NOMO-1 (cell line): Measurements from ENCODE around the gene ADGRG1.
"Not testable (repeated sequence)": the region's sequence is repeated elsewhere in the genome, so short reads cannot be mapped to it uniquely, and the experiment has no call there.

Experiments
- DNase-seq, 2 experiments: peaks; one replicate each; lab custom pipeline; 2025; ENCODE audit not compliant: unreplicated experiment in 2 of 2; lab: John Stamatoyannopoulos, UW

The ADGRG1 gene

DNA sequence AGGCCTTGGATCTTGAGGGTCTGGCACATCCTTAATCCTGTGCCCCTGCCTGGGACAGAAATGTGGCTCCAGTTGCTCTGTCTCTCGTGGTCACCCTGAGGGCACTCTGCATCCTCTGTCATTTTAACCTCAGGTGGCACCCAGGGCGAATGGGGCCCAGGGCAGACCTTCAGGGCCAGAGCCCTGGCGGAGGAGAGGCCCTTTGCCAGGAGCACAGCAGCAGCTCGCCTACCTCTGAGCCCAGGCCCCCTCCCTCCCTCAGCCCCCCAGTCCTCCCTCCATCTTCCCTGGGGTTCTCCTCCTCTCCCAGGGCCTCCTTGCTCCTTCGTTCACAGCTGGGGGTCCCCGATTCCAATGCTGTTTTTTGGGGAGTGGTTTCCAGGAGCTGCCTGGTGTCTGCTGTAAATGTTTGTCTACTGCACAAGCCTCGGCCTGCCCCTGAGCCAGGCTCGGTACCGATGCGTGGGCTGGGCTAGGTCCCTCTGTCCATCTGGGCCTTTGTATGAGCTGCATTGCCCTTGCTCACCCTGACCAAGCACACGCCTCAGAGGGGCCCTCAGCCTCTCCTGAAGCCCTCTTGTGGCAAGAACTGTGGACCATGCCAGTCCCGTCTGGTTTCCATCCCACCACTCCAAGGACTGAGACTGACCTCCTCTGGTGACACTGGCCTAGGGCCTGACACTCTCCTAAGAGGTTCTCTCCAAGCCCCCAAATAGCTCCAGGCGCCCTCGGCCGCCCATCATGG is 35.7 kb downstream of the ADGRG1 start:
- DNase-seq, result no peak

DNA sequence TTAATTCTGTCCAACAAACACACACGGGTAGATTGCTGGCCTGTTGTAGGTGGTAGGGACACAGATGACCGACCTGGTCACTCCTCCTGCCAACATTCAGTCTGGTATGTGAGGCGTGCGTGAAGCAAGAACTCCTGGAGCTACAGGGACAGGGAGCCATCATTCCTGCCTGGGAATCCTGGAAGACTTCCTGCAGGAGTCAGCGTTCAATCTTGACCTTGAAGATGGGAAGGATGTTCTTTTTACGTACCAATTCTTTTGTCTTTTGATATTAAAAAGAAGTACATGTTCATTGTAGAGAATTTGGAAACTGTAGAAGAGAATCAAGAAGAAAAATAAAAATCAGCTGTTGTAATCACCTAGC is 36.2 kb downstream of the ADGRG1 start:
- no peak for DNase-seq

DNA sequence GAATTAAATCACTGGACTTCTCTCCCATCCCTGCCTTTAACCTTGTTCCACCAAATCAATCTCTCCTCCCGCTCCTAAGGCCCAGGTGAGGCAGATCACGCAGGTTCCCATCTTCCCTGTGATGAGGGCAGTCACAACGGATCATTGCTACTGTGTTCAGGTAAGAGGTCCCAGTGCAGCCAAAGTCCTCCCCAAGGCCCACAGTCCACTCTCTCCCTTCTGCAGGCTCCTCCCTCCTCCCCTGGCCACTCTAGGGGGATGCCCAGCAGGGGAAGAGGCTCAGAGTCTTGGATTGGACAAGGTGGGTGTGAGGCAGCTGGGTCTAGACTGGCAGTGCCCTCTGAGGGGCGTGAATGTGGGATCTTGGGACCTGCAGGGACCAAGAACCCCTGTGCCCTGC is 37.1 kb downstream of the ADGRG1 start:
- no peak for DNase-seq

DNA sequence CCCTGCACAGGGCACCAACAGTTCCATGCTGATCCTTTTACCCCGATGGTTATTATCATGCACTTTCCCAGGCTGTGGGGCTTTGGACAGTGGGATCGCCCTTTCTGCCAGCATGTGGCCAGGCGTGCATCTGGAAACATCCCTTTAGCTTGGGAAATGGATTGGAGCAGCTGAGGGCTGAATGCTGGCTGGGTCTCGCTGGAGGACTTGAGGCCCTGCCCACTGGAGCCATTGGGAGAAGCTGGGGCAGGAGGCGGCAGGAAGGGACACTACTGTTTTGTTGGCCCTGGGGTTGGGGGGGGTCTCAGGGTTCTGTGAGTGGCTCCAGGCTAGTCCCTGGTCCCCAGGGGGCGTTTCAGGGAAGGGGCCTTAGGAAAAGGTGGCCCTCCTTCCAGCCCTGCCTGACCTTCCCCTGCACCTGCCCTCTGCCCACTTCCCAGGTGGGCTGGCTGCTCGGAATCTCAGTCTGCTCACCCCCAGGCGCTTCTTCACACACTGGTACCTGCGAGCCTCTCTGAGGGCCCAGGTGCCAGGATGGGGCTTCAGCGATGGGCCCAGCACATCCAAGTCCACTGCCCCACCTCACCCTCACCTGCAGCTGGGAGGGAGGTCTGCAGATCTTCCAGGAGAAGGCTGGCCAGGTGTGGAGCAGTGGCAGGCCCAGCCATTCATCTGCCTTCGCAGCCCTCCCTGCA is 38.1 kb downstream of the ADGRG1 start:
- no peak for DNase-seq

DNA sequence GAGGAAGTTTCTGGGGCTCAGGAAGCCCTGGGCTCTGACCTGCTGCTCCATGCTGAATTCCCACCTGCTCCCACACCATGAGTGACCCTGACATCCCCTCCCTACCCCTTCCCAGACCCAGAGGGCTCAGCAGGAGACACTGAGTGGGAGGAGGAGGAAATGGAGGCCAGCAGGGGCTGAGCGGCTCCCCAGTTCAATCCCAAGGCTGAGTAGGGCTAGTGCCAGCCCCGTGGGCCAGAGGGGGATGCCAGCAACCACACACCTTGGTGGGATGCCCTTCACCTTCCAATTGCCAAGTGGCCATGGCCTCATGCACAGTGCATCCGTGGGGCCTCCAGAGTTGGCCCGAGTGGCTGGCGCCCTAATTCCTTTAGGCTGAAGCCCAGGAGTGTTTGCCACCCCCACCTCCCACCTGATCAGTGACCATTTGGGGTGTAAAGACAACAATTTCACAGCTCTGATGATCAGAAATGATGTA is 38.7 kb downstream of the ADGRG1 start:
- no peak for DNase-seq

DNA sequence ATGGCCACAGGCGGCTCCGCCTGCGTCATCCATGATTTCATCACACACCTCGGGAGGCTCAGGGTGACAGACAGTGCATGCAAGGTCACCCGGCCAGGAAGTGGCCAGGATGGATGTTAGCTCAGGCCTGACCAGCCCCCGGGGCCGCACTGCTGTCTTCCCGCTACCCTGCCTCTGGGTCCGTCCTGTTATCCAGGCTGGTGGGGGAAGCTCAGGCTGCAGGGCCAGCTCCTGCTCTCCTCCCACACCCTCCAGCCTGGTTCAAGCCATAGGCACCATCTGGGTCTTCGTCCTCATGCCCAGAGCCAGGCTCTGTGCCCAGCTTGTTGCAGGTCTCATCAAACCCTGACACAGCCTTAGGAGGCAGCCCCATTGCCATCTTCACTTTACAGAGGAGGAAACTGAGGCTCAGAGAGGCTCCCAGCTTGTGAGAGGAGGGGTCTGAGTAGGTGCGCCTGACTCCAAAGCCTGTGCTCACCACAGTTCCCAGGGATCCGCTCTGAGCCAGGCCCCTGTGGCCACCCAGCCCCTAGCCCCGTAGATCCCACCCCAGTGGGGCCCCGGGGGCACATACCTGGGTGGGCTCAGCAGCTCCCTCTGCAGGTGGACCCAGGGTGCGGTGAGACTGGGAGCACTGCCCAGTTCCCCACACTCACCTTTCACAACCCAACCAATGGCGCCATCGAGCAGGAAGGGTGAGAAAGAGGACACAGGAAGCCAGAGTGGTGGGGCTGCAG is 39.3 kb downstream of the ADGRG1 start:
- peak; percentile 58 to 62 for DNase-seq

DNA sequence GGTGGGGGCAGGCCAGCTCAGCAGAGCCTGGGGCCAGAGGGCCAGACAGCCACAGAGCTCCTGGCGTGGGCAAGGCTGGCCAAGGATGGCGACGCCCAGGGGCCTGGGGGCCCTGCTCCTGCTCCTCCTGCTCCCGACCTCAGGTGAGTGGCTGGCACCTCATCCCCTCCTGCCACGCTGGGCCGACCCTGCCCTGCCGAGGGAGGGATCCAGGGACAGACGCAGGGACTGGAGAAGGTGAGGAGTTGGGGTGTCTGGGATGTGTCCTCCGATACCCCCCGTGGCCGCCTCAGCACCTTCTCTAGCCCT is 39.8 kb downstream of the ADGRG1 start, which contains the start of gene ADGRG3:
Gene ADGRG3 (plus strand): TSS at position 44 of the 309 bp plus-strand sequence. CDS start 42 bp downstream, at position 86.
- no peak for DNase-seq

DNA sequence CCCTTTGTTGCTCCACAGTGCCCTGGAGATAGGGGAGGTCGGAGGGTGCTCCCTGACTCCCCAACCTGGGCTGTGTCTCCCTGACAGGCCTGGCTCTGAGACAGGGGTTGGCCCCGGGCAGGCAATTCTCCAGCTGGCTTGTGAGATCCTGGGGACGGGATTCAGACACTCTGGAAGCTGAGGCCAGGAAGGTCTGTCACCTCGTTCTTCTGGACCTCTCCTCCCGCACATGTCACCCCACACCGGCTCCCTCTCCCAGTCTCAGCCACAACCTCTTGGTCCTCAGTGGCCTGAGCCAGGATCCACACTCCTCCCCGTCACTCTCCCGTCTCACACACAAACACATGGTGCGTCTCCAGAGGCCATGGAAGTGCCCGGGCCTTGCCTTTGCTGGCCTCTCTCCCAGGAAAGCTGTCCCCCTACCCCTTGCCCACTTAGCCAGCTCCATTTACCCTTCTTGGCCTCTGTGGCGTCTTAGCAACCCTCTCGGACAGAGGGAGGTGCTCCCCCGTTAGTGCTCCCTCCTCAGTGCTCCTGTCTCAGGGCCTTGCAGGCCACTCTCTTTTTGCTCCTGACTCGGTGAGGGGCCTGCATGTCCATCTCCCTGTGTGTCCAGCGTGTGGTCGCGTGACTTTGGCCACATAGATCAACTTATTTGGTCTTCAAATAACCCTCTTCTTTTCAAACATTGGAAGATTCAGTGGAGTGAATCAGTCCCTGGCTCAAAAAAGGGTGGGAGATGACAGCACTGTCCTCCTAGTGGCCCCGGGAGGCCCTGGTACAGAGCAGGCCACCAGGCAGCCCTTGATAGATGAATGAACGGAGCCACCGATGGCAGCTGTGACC is 40.4 kb downstream of the ADGRG1 start:
- DNase-seq, result no peak

DNA sequence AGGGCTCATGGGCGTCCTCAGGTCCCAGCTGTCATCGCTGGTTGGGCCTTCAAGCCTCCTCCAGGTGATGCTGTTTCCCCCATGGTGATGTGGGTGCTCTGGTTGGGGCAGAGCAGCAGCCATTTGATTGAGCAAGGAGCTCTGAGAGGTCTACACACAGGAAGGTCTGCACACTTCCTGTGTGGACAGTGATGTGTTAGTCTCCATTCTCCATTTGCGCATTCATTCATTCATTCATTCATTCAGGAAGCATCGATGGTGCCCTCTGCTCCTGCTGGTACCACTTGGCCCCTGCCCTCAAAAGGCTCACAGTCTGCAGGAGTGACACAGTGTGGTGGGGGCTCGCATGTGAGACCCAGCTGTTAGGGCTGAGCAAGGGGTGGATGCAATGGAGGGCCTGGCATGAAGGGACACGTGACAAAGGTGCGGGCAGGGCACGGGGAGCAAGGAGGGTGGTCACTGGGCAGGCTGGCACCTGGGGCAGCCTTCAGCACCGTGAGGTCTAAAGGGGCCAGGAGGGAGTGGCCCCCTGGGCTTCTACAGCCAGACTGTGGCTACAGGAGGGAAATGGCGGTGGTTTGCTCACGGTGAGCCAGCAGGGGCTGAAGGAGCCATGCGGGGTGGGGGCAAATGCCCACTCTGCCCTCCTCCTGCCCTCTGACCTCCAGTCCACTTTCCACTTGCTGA is 41.2 kb downstream of the ADGRG1 start:
- no peak for DNase-seq

DNA sequence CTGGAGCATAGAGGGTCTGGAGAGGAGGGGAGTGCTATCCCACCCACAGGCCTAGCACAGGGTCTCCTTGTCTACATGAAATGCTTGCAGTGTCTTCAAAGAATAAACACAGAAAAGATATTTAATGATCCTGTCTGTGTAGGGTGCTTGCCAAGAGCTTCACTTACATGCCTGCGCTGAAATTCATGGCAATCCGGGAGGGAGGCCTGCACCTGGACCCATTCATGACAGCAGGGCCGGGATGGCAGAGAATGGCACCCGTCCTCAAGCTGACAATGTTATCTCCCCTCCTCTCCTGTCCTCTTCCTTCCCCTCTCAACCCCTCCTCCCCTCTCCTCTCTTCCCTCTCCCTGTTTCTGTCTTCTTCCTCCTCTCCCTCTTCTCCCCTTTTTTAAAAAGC is 41.8 kb downstream of the ADGRG1 start:
- DNase-seq, result no peak

DNA sequence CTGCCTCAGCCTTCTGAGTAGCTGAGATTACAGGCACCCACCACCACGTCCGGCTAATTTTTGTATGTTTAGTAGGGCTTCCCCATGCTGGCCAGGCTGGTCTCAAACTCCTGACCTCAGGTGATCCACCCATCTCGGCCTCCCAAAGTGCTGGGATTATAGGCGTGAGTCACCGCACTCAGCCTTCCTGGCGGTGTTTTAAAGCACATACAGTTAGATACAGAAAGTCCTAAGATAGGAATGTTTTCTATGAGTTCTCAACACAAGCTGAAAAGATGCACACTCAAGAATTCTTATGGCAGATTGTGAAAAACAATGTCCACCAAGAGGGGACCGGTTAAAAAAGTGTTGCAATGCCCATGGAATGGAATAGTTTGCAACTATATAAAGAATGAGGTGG is 43.0 kb downstream of the ADGRG1 start:
- DNase-seq, result not testable (repeated sequence)

DNA sequence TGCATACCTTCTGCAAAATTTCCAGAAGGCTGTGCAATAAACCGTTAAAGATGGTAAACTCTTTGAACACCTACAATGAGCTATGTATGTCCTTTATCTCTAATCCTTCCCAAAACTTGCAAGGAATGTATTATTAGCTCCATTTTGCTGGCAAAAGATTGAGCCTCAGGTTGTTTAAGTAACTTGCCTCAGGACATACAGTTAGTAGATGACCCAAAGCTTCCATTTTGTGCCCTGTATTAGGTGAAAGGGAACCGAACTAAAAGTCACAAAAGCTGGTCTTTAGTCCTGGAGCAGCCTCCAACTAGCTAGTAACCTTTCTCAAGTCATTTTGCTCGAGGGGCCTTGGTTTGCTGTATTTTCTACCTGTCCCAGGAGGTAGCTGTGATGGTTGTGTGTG is 44.0 kb downstream of the ADGRG1 start:
- DNase-seq, result no peak

DNA sequence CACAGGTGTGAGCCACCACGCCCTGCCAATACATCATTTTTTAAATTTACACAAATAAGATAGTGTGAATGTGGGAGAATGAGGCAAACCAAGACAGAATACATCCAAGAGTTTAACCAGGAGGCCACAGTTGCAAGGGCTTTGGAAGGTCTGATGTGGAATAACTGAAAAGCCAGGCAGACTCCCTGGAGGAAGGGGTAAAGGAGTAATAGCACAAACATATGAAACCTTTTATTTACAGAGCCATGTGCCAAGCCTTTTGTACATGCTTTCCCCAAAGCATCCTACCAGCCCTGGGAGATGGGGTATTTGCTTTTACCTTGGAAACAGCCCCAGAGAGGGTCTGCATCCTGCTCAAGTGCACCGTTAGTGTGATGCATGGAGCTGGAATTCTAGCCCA is 44.4 kb downstream of the ADGRG1 start:
- no peak for DNase-seq

DNA sequence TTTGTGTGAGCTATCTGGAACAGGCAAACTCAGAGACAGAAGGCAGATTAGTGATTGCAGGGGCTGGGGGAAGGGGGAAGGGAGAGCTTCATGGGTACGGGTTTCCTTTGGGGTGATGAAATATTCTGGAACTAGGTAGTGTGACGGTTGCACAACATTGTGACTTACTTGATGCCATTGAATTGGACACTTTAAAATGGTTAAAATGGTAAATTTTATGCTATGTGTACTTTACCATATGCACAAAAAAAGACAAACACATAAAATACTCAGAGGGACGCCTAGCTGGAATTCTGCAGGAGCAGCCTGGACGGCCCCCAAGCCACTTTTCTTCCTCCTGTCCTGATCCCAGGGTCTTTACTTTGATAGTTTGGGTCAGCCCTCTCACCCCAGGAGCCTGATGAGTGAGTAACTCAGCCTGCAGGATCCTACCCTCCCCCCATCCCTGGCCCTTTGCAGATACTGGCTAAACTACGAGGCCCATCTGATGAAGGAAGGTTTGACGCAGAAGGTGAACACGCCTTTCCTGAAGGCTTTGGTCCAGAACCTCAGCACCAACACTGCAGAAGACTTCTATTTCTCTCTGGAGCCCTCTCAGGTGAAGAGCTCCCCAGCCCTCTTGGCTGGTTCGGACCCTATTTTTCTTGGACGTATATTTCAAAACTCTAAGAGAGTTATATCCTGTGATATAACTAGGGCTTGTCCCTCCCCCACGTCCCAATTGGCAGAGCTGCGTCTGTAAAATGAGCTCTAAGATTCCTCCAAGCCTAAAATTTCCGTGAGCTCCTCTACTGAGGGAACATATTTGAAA is 47.5 kb downstream of the ADGRG1 start:
- peak; percentile 71 to 81 for DNase-seq

DNA sequence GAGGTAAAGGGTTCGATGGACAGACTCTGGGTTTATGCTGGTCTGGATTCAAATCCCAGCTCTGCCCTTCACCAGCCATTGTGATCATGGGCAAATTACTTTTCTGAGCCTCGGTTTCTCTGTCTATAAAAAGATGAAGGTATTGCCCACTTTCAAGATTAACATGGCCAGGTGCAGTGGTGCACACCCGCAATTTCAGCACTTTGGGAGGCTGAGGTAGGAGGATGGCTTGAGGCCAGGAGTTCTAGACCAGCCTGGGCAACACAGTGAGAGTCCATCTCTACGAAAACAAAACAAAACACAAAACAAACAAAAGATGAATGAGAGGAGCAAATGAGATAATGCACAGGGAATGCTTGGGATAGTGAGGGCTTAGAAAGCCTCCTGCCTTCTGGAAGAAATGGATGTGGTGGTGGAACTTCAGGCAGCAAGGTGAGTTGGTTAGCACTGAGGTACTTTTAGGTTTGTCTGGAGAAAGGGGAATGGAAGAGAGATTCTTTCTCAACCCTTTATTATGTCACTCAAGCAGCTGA is 48.2 kb downstream of the ADGRG1 start:
- DNase-seq, result no peak

DNA sequence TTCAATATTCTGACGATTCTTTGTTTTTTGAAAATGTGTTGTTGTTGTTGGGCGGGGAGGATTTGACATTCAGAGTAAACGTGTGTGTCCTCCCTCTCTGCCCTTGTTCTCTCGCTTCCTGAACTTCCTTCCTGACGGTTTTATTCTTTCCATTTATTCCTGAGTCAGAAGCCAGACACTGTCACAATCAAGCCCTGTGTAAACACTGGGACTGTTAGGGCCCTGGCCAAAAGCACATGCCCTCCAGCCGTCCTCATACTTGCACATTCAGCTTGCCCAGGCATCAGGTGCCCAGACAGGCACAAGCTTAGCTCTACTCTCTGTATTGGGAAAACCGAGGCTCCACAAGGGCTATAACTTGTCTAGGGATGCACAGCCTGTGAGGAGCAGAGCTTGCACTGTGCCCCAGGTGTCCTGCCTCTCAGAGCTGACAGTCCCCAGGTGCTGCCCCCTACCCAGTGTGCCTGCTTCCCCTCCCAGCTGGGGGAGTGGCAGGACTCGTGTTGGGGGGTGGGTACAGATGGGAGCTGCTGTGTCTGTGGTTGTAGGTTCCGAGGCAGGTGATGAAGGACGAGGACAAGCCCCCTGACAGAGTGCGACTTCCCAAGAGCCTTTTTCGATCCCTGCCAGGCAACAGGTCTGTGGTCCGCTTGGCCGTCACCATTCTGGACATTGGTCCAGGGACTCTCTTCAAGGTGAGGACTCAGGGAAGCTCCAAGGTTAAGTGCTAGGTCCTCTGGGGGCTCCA is 49.4 kb downstream of the ADGRG1 start:
- no peak for DNase-seq

DNA sequence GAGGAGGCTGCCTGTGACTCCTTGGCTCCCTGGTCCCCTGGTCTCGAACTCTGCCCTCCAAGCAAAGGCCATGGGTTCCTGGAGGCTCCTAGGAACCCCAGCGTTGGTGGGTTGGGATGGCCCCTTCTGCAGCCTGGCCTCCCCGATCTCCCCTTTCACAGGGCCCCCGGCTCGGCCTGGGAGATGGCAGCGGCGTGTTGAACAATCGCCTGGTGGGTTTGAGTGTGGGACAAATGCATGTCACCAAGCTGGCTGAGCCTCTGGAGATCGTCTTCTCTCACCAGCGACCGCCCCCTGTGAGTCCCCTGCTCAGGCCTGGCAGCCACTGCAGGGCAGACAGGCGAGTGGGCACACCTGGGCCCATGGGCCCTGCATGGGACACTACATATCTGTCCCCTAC is 50.6 kb downstream of the ADGRG1 start:
- no peak for DNase-seq

DNA sequence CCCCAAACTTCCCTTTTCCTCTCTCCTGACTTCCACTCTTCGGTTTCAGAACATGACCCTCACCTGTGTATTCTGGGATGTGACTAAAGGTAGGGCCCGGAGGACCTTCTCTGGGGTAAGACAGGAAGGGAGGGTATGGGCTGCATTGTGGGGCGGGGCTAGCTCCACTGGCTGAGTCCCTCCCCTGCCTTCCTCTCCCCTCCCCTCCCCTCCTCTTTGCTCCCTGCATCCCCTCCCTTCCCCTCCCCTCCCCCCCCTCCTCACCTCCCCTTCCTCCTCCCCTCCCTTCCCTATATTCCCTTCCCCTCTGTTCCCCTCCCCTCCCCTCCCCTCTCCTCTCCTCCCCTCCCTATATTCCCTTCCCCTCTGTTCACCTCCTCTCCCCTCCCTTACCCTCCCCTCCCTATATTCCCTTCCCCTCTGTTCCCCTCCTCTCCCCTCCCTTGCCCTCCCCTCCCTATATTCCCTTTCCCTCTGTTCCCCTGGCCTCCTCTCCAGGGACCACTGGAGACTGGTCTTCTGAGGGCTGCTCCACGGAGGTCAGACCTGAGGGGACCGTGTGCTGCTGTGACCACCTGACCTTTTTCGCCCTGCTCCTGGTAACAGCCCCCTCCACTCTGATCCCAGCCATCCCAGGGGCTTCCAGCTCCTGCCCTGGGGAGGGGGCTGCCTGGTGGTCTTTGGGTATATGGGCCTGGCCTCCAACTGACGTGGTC is 51.5 kb downstream of the ADGRG1 start:
- no peak for DNase-seq
